Large intestine (tissue), 1 donor: ENCODE results near the gene TMEM175. TPM values are rescaled to one million over a fixed set of nuclear protein-coding genes. Genes with fewer than 3 reads are reported as not detected.

Experiments
- polyA plus RNA-seq: library from polyadenylated mRNA; unstranded; fragments of 120-200 nt; gene quantifications from one replicate; pipeline ENCODE4 v1.2.1, GENCODE V29; 2013

TMEM175 gene
- polyA plus RNA-seq, 1 donor, result 28.4 TPM

Other genes with a start within 250 kb of the TMEM175 start
- 4.6 TPM for gene SLC49A3, start 243.3 kb upstream of the TMEM175 start, polyA plus RNA-seq
- gene PCGF3, start 226.6 kb upstream of the TMEM175 start, polyA plus RNA-seq, result 78.0 TPM
- 2.8 TPM for gene CPLX1, start 106.3 kb upstream of the TMEM175 start, polyA plus RNA-seq
- 96.1 TPM for gene GAK, start 144 bp upstream of the TMEM175 start, polyA plus RNA-seq
- 15.3 TPM for gene DGKQ, start 41.1 kb downstream of the TMEM175 start, polyA plus RNA-seq
- 21.1 TPM for gene IDUA, start 54.6 kb downstream of the TMEM175 start, polyA plus RNA-seq
- gene SLC26A1, start 60.9 kb downstream of the TMEM175 start, polyA plus RNA-seq, result 10.1 TPM
- gene FGFRL1, start 79.2 kb downstream of the TMEM175 start, polyA plus RNA-seq, result 12.6 TPM
- gene RNF212, start 181.1 kb downstream of the TMEM175 start, polyA plus RNA-seq, result 1.8 TPM
- gene SPON2, start 240.1 kb downstream of the TMEM175 start, polyA plus RNA-seq, result 54.6 TPM